ENCODE data around the gene SIGLEC15. TPM values are rescaled to one million over a fixed set of nuclear protein-coding genes. Genes with fewer than 3 reads are reported as not detected.
"Not testable (repeated sequence)": the region's sequence is repeated elsewhere in the genome, so short reads cannot be mapped to it uniquely, and the experiment has no call there.

The SIGLEC15 gene
- total RNA-seq, 4 donors from 2014 or later: not detected

GRCh38 chr18:45845410-45845809, 19.9 kb downstream of the SIGLEC15 start:
- H3K27ac ChIP-seq: no peak overlapping the region
- peaks cover 0 to 7% of the 10 kb centered on the region in 2 donors for H3K36me3 ChIP-seq
- no peaks in the 10 kb centered on the region for H3K9me3 ChIP-seq
- H3K4me1 ChIP-seq: no peaks in the 10 kb centered on the region
- H3K4me3 ChIP-seq: no peak overlapping the region
- no peaks in the 10 kb centered on the region for H3K27me3 ChIP-seq
- intact Hi-C loops (cut with DNase I; ENCODE audit: low total_unique reads): no loop called here
- DNase-seq (no peak), ATAC-seq (no peak)
- in situ Hi-C loops (cut with MboI; ENCODE audit: low sequenced_read_pairs in 4 of 4): no loop called here
- TF ChIP-seq CTCF (IDR thresholded peaks at IDR 0.05 in 4 of 5, conservative IDR thresholded peaks at IDR 0.05 in 1 of 5) (no peak), POLR2A (IDR thresholded peaks at IDR 0.05) (no peak)

GRCh38 chr18:45847119-45847518, 21.6 kb downstream of the SIGLEC15 start:
- Histone ChIP-seq H3K36me3 (peaks cover 0 to 8% of the 10 kb centered on the region in 2 donors), H3K9me3 (no peaks in the 10 kb centered on the region), H3K4me3 (no peak overlapping the region), H3K4me1 (peaks cover 0 to 5% of the 10 kb centered on the region in 2 donors), H3K27ac (no peak overlapping the region), H3K27me3 (no peaks in the 10 kb centered on the region)
- no peak for DNase-seq
- intact Hi-C loops (cut with DNase I; ENCODE audit: low total_unique reads) (no loop called here), in situ Hi-C loops (cut with MboI; ENCODE audit: low sequenced_read_pairs in 4 of 4) (no loop called here)
- ATAC-seq: no peak
- no peak for TF ChIP-seq POLR2A (IDR thresholded peaks at IDR 0.05)
- no peak for TF ChIP-seq CTCF (IDR thresholded peaks at IDR 0.05 in 4 of 5, conservative IDR thresholded peaks at IDR 0.05 in 1 of 5)

GRCh38 chr18:45848643-45849042, 23.2 kb downstream of the SIGLEC15 start:
- H3K4me3 ChIP-seq; DNase-seq; H3K27me3 ChIP-seq; in situ Hi-C loops (cut with MboI; ENCODE audit: low sequenced_read_pairs in 4 of 4); H3K9me3 ChIP-seq; H3K4me1 ChIP-seq; intact Hi-C loops (cut with DNase I; ENCODE audit: low total_unique reads); H3K27ac ChIP-seq; ATAC-seq: not testable (repeated sequence)
- peaks cover 0 to 22% of the 10 kb centered on the region in 2 donors for H3K36me3 ChIP-seq

GRCh38 chr18:45849529-45849928, 24.1 kb downstream of the SIGLEC15 start:
- no peak for ATAC-seq
- TF ChIP-seq POLR2A (IDR thresholded peaks at IDR 0.05) (no peak), CTCF (IDR thresholded peaks at IDR 0.05 in 4 of 5, conservative IDR thresholded peaks at IDR 0.05 in 1 of 5) (no peak)
- H3K27ac ChIP-seq: no peak overlapping the region
- no peak overlapping the region for H3K4me3 ChIP-seq
- H3K9me3 ChIP-seq: no peaks in the 10 kb centered on the region
- no peak for DNase-seq
- no peaks in the 10 kb centered on the region for H3K27me3 ChIP-seq
- peaks cover 3 to 24% of the 10 kb centered on the region in 2 donors for H3K36me3 ChIP-seq
- in situ Hi-C loops (cut with MboI; ENCODE audit: low sequenced_read_pairs in 4 of 4): no loop called here
- H3K4me1 ChIP-seq: peaks cover 0 to 5% of the 10 kb centered on the region in 2 donors
- intact Hi-C loops (cut with DNase I; ENCODE audit: low total_unique reads): no loop called here

GRCh38 chr18:45850021-45850420, 24.5 kb downstream of the SIGLEC15 start:
- no peak overlapping the region for H3K27ac ChIP-seq
- no peak for DNase-seq
- H3K27me3 ChIP-seq: no peaks in the 10 kb centered on the region
- TF ChIP-seq CTCF (IDR thresholded peaks at IDR 0.05 in 4 of 5, conservative IDR thresholded peaks at IDR 0.05 in 1 of 5): no peak
- ATAC-seq: no peak
- intact Hi-C loops (cut with DNase I; ENCODE audit: low total_unique reads): no loop called here
- H3K9me3 ChIP-seq: no peaks in the 10 kb centered on the region
- in situ Hi-C loops (cut with MboI; ENCODE audit: low sequenced_read_pairs in 4 of 4): no loop called here
- H3K36me3 ChIP-seq: peaks cover 4 to 28% of the 10 kb centered on the region in 2 donors
- peaks cover 0 to 5% of the 10 kb centered on the region in 2 donors for H3K4me1 ChIP-seq
- no peak overlapping the region for H3K4me3 ChIP-seq
